ENCODE measurements around the gene SMIM8.

- no peak for TF ChIP-seq CTCF (IDR thresholded peaks at IDR 0.05)
- TF ChIP-seq POLR2A (IDR thresholded peaks at IDR 0.05), result no peak
- TF ChIP-seq EP300 (IDR thresholded peaks at IDR 0.05), result no peak
- TF ChIP-seq POLR2AphosphoS5 (IDR thresholded peaks at IDR 0.05), result no peak
Observed at GRCh38 chr6:87282743-87283142, 39.6 kb upstream of the SMIM8 start.

Measured in sigmoid colon (tissue), 4 donors.